ENCODE results near the gene UBE2L5.

The UBE2L5 gene

DNA sequence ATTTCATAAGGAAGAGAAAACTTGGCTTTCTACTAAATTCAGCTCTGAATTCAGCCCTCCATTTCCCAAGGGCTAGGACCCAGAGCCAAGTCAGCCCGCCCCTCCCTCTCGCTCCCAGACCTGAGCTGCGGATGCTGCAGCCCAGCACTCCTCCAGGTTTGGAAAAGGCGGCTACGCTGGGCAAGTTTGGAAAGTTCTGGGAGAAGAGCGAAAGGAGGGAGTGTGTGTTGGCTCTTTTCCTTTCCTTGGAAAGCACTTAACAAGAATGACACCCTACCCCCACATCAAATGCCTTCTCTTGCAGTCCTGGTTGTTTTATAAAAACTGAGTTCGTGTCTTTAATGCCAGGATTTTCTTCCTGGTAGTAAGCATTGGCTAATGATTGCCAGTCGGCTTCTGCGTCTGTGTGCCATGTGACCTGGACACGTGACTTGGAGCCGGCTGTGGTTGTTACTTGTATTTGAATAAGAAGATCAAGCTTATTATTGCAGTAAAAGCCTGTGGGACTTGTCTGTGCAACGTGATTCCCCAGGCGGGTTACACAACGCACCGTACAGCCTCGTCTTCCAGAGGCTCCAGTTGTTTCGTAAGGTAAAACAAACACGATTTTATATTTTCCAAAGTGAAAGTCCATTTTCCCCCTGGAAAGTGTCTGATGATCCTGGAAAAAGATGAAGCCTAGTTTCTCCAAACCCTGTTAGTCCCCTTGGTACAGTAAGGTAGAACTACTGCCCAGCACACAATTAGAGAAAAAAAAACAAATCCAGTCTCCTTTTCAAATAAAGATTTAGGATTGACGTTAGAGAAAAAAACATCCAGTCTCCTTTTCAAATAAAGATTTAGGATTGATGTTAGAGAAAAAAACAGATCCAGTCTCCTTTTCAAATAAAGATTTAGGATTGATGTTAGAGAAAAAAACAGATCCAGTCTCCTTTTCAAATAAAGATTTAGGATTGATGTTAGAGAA is 26.8 kb upstream of the UBE2L5 start:
- Histone ChIP-seq H3K36me3 (ENCODE audit: insufficient read depth, low read length) (no peaks in the 10 kb centered on the region), H3K9ac (ENCODE audit: low read depth, low read length) (peak overlapping the region; percentile 65), H3K9me3 (ENCODE audit: control insufficient read depth, insufficient read depth, low read length) (no peaks in the 10 kb centered on the region), H3K4me1 (ENCODE audit: insufficient read depth, low read length) (no peaks in the 10 kb centered on the region; the same call in 1 of the 2 replicates)

DNA sequence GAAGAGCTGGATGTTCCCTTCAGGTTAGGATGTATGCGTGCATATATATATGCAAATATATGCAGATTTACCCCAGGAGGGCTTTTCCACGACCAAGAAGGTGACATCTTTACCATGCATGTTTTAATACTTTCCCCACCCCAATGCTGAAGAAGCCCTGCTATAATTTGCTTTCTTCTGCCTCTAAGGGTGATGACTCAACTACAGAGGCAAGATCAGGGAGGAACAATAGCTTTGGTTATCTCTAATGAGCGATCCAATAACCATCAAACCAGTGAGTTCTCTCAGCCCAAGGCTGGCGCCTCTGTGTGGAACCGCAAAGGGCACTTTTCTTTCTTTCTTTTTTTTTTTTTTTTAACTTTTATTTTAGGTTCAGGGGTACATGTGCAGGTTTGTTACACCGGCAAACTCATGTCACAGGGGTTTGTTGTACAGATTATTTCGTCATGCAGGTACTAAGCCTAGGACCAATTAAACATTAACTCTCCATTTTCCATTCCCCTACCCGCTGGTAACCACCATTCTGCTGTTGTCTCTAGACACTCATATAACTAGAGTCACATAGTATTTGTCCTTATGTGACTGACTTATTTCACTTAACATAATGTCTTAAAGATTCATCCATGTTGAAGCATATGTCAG is 25.7 kb upstream of the UBE2L5 start:
- H3K36me3 ChIP-seq (ENCODE audit: insufficient read depth, low read length) = no peaks in the 10 kb centered on the region
- no peaks in the 10 kb centered on the region; the same call in 1 of the 2 replicates for H3K4me1 ChIP-seq (ENCODE audit: insufficient read depth, low read length)
- H3K9ac ChIP-seq (ENCODE audit: low read depth, low read length) = no peak overlapping the region
- H3K9me3 ChIP-seq (ENCODE audit: control insufficient read depth, insufficient read depth, low read length) = no peaks in the 10 kb centered on the region; the same call in 1 of the 2 replicates

DNA sequence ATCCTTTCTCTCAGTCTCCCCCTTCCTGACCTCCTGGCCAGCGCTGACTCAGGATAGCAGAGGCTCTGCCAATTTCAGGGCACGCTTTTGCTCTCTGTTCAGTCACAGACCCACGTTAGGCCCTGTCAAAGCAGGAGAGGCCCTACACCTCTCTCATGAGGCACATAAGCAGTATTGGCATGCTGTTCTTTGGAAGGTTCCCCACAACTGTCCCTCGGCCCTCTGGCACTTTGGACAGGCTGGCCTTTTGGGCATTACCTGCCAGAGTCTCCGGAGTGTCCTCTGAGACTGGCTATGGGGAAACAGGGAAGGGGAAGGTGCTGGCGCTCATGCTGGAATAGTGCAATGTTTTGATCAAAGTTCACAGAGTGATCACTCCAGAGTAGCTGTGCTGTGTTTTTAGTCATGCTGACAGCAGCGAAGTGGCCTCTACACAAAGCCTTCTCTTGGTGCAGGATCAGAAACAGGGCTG is 23.7 kb upstream of the UBE2L5 start:
- Histone ChIP-seq H3K9me3 (ENCODE audit: control insufficient read depth, insufficient read depth, low read length) (no peaks in the 10 kb centered on the region; the same call in 1 of the 2 replicates), H3K36me3 (ENCODE audit: insufficient read depth, low read length) (no peaks in the 10 kb centered on the region), H3K9ac (ENCODE audit: low read depth, low read length) (no peak overlapping the region), H3K4me1 (ENCODE audit: insufficient read depth, low read length) (no peaks in the 10 kb centered on the region; the same call in none of the 2 replicates)

DNA sequence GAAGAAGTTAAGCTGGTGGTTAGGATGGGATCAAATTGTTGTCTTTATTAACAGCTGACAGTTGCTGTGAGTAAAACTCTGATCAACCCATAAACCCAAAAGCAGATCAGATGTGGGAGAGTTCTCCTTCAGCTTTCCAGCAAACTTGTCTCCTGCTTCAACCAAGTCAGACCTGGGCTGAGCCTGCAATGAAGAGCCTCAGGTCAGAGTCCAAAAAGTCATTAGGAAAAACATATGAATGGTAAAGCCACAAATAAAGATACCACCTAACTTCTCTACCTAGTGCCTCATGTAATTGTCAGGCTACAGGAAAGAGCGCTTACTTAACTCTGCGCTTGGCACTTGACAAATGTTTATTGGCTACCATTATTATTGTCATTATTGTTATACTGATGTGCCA is 21.9 kb upstream of the UBE2L5 start:
- no peaks in the 10 kb centered on the region; the same call in 1 of the 2 replicates for H3K9me3 ChIP-seq (ENCODE audit: control insufficient read depth, insufficient read depth, low read length)
- no peak overlapping the region for H3K9ac ChIP-seq (ENCODE audit: low read depth, low read length)
- H3K36me3 ChIP-seq (ENCODE audit: insufficient read depth, low read length) = no peaks in the 10 kb centered on the region
- no peaks in the 10 kb centered on the region; the same call in 1 of the 2 replicates for H3K4me1 ChIP-seq (ENCODE audit: insufficient read depth, low read length)

DNA sequence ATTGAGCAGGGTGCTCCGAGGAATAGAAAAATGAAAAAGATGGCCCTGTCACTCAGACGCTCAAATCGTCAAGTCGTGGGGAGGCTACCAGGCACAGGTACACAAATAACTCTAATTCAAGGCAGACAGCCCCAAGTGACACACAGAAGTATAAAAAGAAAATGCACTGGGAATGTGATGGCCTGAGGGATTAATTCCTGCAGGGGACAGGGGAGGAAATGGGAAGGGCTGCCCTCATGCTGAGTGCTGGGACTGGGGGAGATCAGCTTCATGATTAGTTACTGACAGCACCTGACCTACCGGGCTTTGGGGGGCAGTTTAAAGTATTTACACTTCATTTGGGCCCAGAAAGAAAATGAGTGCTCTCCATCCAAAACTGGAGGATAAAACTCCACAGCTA is 20.9 kb upstream of the UBE2L5 start:
- Histone ChIP-seq H3K4me1 (ENCODE audit: insufficient read depth, low read length) (no peaks in the 10 kb centered on the region; the same call in 1 of the 2 replicates), H3K36me3 (ENCODE audit: insufficient read depth, low read length) (no peaks in the 10 kb centered on the region), H3K9ac (ENCODE audit: low read depth, low read length) (no peak overlapping the region), H3K9me3 (ENCODE audit: control insufficient read depth, insufficient read depth, low read length) (no peaks in the 10 kb centered on the region; the same call in 1 of the 2 replicates)

DNA sequence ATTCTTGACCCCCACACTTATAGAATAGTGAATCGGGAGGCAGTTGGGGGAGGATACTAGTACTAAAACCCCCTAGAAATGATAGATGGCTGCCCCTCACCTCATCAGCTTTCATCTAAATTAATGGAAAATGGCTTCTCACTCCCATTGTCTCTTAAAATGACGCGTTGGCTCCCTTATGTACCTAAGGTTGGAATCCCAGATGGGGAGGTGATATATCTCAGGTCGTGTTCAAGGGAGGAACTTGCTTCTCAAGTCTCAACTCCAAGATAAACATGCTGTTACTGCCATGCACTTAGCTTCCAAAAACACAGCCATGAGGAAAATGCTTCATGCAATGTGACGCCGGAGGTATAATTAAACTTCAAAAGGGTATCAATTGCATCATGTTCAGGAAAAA is 18.8 kb upstream of the UBE2L5 start:
- no peaks in the 10 kb centered on the region; the same call in 1 of the 2 replicates for H3K4me1 ChIP-seq (ENCODE audit: insufficient read depth, low read length)
- H3K36me3 ChIP-seq (ENCODE audit: insufficient read depth, low read length) = no peaks in the 10 kb centered on the region
- no peaks in the 10 kb centered on the region; the same call in 1 of the 2 replicates for H3K9me3 ChIP-seq (ENCODE audit: control insufficient read depth, insufficient read depth, low read length)
- no peak overlapping the region for H3K9ac ChIP-seq (ENCODE audit: low read depth, low read length)

DNA sequence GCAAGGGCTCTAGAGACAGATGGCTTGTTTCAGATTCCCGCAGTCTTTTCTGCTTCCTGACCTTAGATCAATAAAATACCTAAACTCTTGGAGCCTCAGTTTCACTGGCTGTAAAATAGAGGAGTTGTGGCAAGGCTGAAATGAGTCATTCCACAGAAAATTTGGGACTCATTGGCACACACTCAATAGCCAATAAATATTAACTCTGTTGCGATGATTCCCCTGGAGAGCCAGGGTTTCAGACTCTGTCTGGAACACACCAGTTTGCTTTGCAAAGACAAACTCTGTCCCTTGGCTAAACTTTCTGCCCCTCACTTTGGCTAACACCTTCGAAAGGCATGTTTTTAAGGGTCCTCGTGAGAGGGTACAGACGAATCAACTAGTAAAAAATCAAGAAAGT is 18.1 kb upstream of the UBE2L5 start:
- H3K9me3 ChIP-seq (ENCODE audit: control insufficient read depth, insufficient read depth, low read length) = no peaks in the 10 kb centered on the region; the same call in 1 of the 2 replicates
- H3K36me3 ChIP-seq (ENCODE audit: insufficient read depth, low read length) = no peaks in the 10 kb centered on the region
- H3K4me1 ChIP-seq (ENCODE audit: insufficient read depth, low read length) = no peaks in the 10 kb centered on the region; the same call in 1 of the 2 replicates
- H3K9ac ChIP-seq (ENCODE audit: low read depth, low read length) = no peak overlapping the region

DNA sequence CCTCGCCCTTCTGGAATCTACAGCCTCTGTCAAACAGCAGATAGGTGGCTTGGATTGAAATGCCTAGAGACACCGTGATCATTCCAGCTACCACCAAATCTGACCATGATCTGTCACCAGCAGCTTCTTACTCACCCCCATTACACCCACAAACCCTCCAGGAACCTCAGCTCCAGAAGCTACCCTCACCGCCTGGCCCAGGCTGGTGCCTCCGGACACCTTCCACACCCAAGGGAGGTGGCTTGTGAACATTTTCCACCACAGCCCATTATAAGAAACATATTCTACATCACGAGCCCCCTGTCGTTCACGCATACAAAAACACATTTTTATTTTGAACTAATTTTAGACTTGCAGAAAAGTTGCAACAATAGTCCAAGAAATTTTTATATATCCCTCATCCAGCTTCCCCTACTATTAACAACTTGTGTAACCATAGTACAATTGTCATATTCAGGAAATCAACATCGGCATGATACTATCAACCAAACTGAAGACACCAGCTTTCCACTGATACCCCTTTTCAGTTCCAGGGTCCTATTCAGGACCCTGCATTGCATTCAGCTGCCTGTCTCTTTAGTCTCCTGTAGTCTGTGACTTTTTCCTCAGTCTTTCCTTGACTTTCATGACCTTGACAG is 15.4 kb upstream of the UBE2L5 start:
- H3K9me3 ChIP-seq (ENCODE audit: control insufficient read depth, insufficient read depth, low read length) = no peaks in the 10 kb centered on the region
- no peaks in the 10 kb centered on the region for H3K36me3 ChIP-seq (ENCODE audit: insufficient read depth, low read length)
- no peaks in the 10 kb centered on the region; the same call in 1 of the 2 replicates for H3K4me1 ChIP-seq (ENCODE audit: insufficient read depth, low read length)
- no peak overlapping the region for H3K9ac ChIP-seq (ENCODE audit: low read depth, low read length)

DNA sequence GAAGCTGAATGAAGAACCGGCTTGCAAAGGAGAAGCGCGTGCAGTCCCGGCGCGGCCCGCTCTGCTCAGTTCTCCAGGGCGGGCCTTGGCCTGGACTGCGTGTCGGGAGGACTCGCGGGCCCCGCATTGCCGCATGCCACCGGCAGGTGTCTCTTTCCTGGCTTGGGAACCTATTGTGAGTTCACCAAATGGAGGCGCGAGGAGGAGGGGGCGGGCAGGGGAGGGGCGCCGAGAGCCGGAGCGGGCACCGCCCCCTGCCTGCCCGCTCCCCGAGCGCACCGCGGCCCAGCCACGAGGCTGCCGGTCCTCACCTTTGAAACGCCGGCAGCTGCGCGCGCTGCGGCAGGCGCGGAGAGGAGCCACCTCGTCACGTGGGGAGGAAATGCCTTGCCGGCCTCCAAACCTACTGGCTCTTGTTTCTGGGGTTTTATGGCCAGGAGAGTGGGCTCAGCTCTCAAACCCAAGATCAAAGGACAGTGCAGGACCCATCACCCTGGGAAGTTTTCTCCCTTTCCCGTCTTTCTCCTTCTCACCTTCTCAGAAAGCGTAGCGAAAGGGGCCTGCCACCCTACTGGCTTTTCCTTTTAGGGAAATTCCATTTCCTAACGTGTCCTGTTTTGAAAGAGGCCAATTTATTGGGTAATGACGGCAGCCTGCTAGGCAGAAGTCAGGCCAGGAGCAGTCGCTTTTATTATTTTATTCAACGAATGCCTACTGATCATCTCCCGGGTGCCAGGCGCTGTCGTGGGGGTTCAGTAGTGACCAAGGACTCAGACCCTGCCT is 13.8 kb upstream of the UBE2L5 start:
- no peaks in the 10 kb centered on the region for H3K4me1 ChIP-seq (ENCODE audit: insufficient read depth, low read length)
- no peaks in the 10 kb centered on the region for H3K36me3 ChIP-seq (ENCODE audit: insufficient read depth, low read length)
- peak overlapping the region; percentile 35; the same call in 1 of the 2 replicates for H3K9ac ChIP-seq (ENCODE audit: low read depth, low read length)
- H3K9me3 ChIP-seq (ENCODE audit: control insufficient read depth, insufficient read depth, low read length) = no peaks in the 10 kb centered on the region

DNA sequence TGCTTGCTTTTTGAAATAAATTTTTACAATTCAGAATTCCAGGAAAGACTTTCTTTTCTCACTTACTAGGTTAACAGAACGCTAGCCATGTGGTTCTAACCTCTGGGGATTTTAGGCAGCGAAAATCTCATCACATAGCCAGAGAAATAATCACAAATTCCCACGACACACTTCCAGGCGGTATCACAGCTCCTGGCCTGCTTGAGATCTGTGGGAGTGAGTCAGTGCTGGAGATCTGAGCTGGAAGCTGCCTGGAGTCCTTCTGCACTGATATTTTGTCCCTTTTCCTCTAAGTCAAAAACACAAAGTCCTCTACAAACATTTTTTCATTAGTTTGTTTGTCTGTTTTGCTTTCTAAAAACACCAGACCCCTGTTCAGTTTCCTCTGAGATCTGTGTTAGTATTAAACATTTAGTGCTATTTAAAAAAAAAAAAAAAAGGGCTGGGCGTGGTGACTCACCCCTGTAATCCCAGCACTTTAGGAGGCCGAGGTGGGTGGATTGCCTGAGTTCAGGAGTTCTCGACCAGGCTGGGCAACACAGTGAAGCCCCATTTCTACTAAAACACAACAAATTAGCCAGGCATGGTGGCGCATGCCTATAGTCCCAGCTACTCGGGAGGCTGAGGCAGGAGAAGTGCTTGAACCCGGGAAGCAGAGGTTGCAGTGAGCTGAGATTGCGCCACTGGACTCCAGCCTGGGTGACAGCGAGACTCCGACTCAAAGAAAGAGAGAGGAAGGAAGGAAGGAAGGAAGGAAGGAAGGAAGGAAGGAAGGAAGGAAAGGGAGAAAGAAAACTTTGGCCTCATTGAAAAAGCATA is 12.2 kb upstream of the UBE2L5 start:
- no peaks in the 10 kb centered on the region for H3K36me3 ChIP-seq (ENCODE audit: insufficient read depth, low read length)
- no peak overlapping the region for H3K9ac ChIP-seq (ENCODE audit: low read depth, low read length)
- H3K4me1 ChIP-seq (ENCODE audit: insufficient read depth, low read length) = no peaks in the 10 kb centered on the region
- H3K9me3 ChIP-seq (ENCODE audit: control insufficient read depth, insufficient read depth, low read length) = no peaks in the 10 kb centered on the region

DNA sequence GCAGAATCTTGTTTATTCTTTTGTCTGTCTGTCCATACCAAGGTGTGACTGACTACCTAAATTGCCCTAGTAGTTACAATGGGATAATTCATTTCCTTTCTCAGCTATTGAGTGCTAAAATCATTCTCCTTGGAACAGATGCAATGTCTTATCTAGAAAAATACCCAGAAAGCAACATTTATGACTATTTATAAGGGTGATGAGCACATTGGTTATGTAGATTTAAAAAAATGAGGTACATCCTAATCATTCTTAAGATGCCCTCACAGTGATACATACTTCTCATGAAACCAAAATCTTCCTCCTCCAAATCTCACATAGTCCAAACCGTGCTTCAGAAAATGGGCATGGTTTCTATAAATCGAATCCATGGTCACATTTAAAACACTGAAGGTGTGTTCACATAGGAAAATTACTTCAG is 11.6 kb upstream of the UBE2L5 start:
- Histone ChIP-seq H3K9ac (ENCODE audit: low read depth, low read length) (no peak overlapping the region), H3K9me3 (ENCODE audit: control insufficient read depth, insufficient read depth, low read length) (no peaks in the 10 kb centered on the region), H3K36me3 (ENCODE audit: insufficient read depth, low read length) (no peaks in the 10 kb centered on the region), H3K4me1 (ENCODE audit: insufficient read depth, low read length) (no peaks in the 10 kb centered on the region)

DNA sequence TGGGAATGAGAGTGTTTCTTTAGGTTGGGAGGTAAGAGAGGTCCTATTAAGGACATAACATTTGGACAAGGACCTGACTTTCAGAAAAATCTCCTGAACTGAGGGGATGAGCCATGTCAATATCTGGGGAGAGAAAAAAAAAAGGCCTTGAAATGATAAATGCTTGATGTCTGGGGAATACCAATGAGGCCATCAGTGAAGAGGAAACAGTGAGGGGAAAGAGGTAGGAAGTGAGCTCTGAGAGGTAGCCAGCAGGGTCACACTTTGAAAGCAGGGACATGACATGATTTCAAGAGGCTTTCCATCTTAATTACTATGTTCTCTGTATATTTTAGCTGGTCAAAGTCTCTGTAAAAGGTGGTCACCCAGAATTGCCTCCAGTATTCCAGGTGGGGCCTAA is 9.9 kb upstream of the UBE2L5 start:
- H3K36me3 ChIP-seq (ENCODE audit: insufficient read depth, low read length) = no peaks in the 10 kb centered on the region
- H3K9ac ChIP-seq (ENCODE audit: low read depth, low read length) = no peak overlapping the region
- H3K9me3 ChIP-seq (ENCODE audit: control insufficient read depth, insufficient read depth, low read length) = no peaks in the 10 kb centered on the region
- H3K4me1 ChIP-seq (ENCODE audit: insufficient read depth, low read length) = no peaks in the 10 kb centered on the region

DNA sequence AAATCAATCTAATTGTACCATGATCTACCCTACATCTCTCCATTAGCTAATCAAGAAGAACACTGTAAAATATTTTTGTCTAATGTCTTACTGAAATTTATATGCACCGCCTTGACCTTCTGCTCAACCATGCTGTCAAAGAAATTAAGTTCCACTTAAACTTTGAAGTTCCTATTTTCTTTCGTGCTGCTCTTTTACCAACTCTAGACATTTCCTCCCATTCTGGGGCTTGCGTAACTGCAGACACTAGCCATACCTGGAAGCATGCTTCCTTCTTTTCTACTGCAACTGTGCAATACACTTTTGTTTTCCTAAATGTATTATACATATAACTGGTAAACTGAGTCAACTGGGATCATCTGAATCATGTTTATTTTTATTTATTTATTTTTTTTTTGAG is 8.5 kb upstream of the UBE2L5 start:
- Histone ChIP-seq H3K9me3 (ENCODE audit: control insufficient read depth, insufficient read depth, low read length) (no peaks in the 10 kb centered on the region), H3K4me1 (ENCODE audit: insufficient read depth, low read length) (peaks cover 2% of the 10 kb centered on the region; the same call in 1 of the 2 replicates), H3K36me3 (ENCODE audit: insufficient read depth, low read length) (no peaks in the 10 kb centered on the region), H3K9ac (ENCODE audit: low read depth, low read length) (no peak overlapping the region)

Measured in ES-I3 (cell line).